Measurements from ENCODE around the gene YES1.

- TF ChIP-seq ZNF274 (IDR thresholded peaks at IDR 0.05; ENCODE audit: low read depth, low read length) (no peak), YY1 (IDR thresholded peaks at IDR 0.05; ENCODE audit: insufficient read depth, insufficient read length) (no peak)
Observed at GRCh38 chr18:853471-853870, 41.4 kb upstream of the YES1 start.
